ENCODE measurements around the gene SYNE1. TPM values are rescaled to one million over a fixed set of nuclear protein-coding genes. Genes with fewer than 3 reads are reported as not detected.
A peak's percentile ranks its signal among the peaks of the same experiment; 100 is the strongest.

The SYNE1 gene
- total RNA-seq, 1 experiment from 2014 or later: 3.0 TPM

- H4K5ac ChIP-seq (ENCODE audit: insufficient read length, low read depth, low read length): no peak overlapping the region
- H3K27me3 ChIP-seq (ENCODE audit: insufficient read depth, low read length): no peaks in the 10 kb centered on the region
- H3K27ac ChIP-seq (ENCODE audit: insufficient read length, low read depth, low read length): no peak overlapping the region
- Mint-ChIP-seq H3K27me3 (ENCODE audit: low read depth) (no peaks in the 10 kb centered on the region), H3K4me1 (peaks cover 4 to 7% of the 10 kb centered on the region in 2 experiments; a peak in 3 of 4 replicates), H3K4me3 (no peak overlapping the region), H3K9me3 (no peaks in the 10 kb centered on the region), H3K27ac (peak overlapping the region in 1 of 3 experiments; percentile 55; a peak in 1 of 7 replicates), H3K36me3 (ENCODE audit: insufficient read depth in 1 of 3, low read depth in 3 of 3) (no peaks in the 10 kb centered on the region)
- H2BK15ac ChIP-seq (ENCODE audit: low read depth, low read length): no peak overlapping the region
- no peaks in the 10 kb centered on the region for H4K20me1 ChIP-seq (ENCODE audit: control insufficient read depth, insufficient read depth, insufficient read length)
- no peak overlapping the region for H2BK5ac ChIP-seq (ENCODE audit: insufficient read length, low read length)
- no peaks in the 10 kb centered on the region for H3K23me2 ChIP-seq (ENCODE audit: insufficient read length, low read depth, low read length, poor library complexity, severe bottlenecking)
- no peaks in the 10 kb centered on the region for H3K9me3 ChIP-seq (ENCODE audit: control insufficient read depth, low read depth, low read length)
- no peaks in the 10 kb centered on the region for H3K79me1 ChIP-seq (ENCODE audit: insufficient read depth, low read depth, low read length, poor library complexity, severe bottlenecking)
- TF ChIP-seq CTCF (conservative IDR thresholded peaks at IDR 0.05): no peak
- H2BK20ac ChIP-seq (ENCODE audit: low read depth, low read length, poor library complexity, severe bottlenecking): no peak overlapping the region
- H3K4me1 ChIP-seq (ENCODE audit: insufficient read depth, low read length): no peaks in the 10 kb centered on the region
- no peak for DNase-seq
- no CpG with 5 or more reads among the region's 11 CpGs for WGBS (ENCODE audit: extremely low coverage, insufficient read length, low lambda C conversion rate)
- H3K56ac ChIP-seq (ENCODE audit: insufficient read length, low read depth, low read length): no peak overlapping the region
- no peak overlapping the region for H2BK120ac ChIP-seq (ENCODE audit: low read depth, low read length, poor library complexity, severe bottlenecking)
- no peak overlapping the region for H4K8ac ChIP-seq (replicated peaks; ENCODE audit: insufficient read length, low read depth, low read length)
- no peak overlapping the region for H3K9ac ChIP-seq (ENCODE audit: extremely low read depth, insufficient read length, low read length)
- H3K23ac ChIP-seq (ENCODE audit: insufficient read length, low read depth, low read length): no peak overlapping the region
- H4K91ac ChIP-seq (ENCODE audit: insufficient read length, low read depth, low read length): no peak overlapping the region
- H3K18ac ChIP-seq (ENCODE audit: insufficient read length, low read depth, low read length): no peak overlapping the region
- no peak overlapping the region for H3T11ph ChIP-seq (ENCODE audit: low read length)
- no peak overlapping the region for H2AFZ ChIP-seq (ENCODE audit: low read length)
- H2AK5ac ChIP-seq (ENCODE audit: insufficient read length, low read length): no peak overlapping the region
- H3K79me2 ChIP-seq (ENCODE audit: insufficient read depth, low read length): no peaks in the 10 kb centered on the region
- H3K4me2 ChIP-seq (ENCODE audit: insufficient read depth, insufficient read length, low read length): no peak overlapping the region
- no peak overlapping the region for H3K14ac ChIP-seq (ENCODE audit: insufficient read depth, low read length)
- no peak overlapping the region for H3K4ac ChIP-seq (ENCODE audit: low read depth, low read length)
- H2BK12ac ChIP-seq (ENCODE audit: insufficient read length, low read depth, low read length): no peak overlapping the region
These were observed 493.8 kb downstream of the SYNE1 start for GRCh38 chr6:152143359-152143758.
